HFF-Myc (cell line): ENCODE results near the gene GNPTAB.

Experiments used
- DNase-seq: peaks from one replicate; pipeline ENCODE4 v3.0.0-alpha.2; 2011; ENCODE audit warnings: low read depth; ENCODE audit errors: extremely low read depth
- H3K4me3 ChIP-seq: replicated peaks from 2 replicates; pipeline ENCODE4 v1.5.1; 2011; ENCODE audit warnings: low read depth, mild to moderate bottlenecking, control low read depth, low read length
- CTCF ChIP-seq: IDR thresholded peaks from 2 replicates; pipeline ENCODE4 v1.5.1; 2012; ENCODE audit warnings: mild to moderate bottlenecking, low read depth, low read length, control low read depth; ENCODE audit errors: missing control alignments

GNPTAB gene

DNA sequence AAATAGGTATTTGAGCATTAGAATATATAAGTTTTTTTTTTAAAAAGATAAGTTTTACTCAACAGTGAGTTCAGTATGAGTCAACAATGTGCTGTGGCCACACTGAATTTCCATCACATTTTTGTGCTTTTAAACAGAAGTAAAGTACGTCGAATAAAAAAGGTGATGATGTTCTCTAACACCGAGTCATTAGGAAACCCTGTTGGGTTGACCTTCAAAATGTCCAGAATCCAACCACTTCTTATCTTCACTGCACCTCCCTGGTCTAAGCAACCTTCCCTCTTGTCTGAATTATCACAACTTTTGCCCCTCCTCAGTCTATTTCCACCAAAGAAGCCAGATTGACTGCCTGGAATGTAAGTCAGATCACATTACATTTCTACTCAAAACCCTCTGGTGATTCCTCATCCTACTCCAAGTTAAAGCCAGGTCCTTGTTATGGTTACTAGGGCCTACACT lies 48.5 kb downstream of the GNPTAB start:
- DNase-seq = no peak
- TF ChIP-seq CTCF = no peak
- H3K4me3 ChIP-seq = no peak overlapping the region

GRCh38 chr12:101781834-101782233 lies 48.9 kb downstream of the GNPTAB start:
- no peak overlapping the region for H3K4me3 ChIP-seq
- DNase-seq = no peak
- TF ChIP-seq CTCF = no peak

DNA sequence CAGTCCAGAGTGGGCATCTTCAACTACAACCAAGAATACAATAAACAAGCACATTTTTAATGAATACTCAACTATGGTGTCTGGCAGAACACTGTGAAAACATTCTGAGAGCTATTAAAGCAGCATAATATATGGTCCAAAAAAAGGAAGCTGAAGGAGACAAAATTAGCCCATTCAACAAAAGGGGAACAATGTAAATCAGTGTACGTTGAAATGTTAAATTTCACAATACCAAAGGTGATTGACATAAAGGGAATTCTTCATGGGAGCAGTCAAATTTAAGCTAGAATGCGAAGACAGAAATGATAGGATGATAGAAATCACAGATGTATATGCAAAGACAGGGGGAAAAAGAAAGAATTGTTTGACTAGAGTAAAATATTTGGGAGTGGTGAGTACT lies 50.2 kb downstream of the GNPTAB start:
- no peak for TF ChIP-seq CTCF
- no peak overlapping the region for H3K4me3 ChIP-seq
- DNase-seq = no peak

GRCh38 chr12:101779626-101780025 lies 51.1 kb downstream of the GNPTAB start:
- no peak for TF ChIP-seq CTCF
- no peak for DNase-seq
- H3K4me3 ChIP-seq = no peak overlapping the region

DNA sequence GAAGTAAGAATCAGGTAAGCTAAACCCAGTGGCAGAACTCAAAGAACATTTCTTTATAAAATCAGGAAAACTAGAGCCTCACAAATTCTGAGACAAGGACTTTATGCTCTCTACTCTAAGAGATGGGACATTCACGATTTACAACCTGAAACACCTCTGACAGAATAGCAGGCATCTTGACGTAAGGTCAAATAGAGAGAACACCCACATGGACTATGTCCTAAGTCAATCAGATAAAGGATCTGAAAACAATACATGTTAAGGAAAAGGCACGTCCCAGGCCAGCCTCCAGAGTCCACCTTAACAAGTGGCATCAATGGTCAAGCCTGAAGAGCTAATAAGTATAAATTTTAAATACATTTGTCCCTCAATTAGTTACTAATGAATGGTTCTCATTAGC lies 51.6 kb downstream of the GNPTAB start:
- DNase-seq = no peak
- TF ChIP-seq CTCF = no peak
- H3K4me3 ChIP-seq = no peak overlapping the region

DNA sequence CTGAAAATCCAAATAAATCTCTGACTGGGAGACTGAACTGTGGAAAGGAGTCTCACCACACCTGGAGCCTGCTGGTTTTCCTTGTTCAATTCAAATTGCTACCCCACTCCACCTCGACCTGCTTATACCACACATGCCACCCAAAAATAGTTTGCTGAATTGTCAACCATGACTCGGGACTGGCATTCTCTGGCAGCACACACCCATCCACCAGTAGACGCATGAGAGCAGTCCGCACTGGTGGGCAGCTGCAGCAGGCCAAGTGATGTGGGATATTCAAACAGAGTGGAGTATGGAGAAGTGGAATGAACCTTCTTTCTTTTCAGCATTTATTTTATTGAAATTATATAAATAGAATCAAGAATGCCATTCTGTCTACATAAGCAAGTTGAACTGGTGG lies 52.8 kb downstream of the GNPTAB start:
- no peak overlapping the region for H3K4me3 ChIP-seq
- no peak for TF ChIP-seq CTCF

DNA sequence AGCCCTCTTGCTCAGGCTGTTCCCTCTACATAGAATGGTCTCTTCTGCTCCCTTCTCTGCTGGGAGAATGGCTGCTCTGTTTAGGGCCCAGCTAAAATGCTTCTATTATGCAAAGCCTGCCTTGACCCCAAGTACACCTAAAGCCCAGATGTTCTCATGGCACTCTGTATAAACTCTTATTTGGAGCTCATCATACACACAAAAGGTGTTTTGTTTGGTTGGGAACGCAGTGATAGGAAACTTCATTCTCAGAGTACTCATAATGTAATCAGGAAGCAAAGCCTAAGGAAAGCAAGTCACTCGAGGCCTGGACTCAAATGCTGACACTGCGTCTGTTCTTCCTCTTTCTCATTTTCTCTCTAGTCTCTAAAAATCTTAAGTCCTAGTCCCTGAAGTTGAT lies 53.3 kb downstream of the GNPTAB start:
- TF ChIP-seq CTCF = no peak
- DNase-seq = no peak
- H3K4me3 ChIP-seq = no peak overlapping the region

More for the DNA sequence above, 52.8 kb downstream of the GNPTAB start:
- DNase-seq = no peak
